Measurements from ENCODE around the gene CLDN18. TPM values are rescaled to one million over a fixed set of nuclear protein-coding genes. Genes with fewer than 3 reads are reported as not detected.

CLDN18 gene
- total RNA-seq, 4 donors from 2014 or later = not detected

GRCh38 chr3:138038725-138039462 lies 28.9 kb downstream of the CLDN18 start:
- H3K4me3 ChIP-seq = no peak overlapping the region
- H3K9me3 ChIP-seq = no peaks in the 10 kb centered on the region
- no peak overlapping the region for H3K27ac ChIP-seq
- no peaks in the 10 kb centered on the region for H3K36me3 ChIP-seq
- H3K27me3 ChIP-seq = no peaks in the 10 kb centered on the region
- TF ChIP-seq POLR2A (IDR thresholded peaks at IDR 0.05) = no peak
- TF ChIP-seq EP300 (IDR thresholded peaks at IDR 0.05) = no peak
- TF ChIP-seq, protein P1, sequence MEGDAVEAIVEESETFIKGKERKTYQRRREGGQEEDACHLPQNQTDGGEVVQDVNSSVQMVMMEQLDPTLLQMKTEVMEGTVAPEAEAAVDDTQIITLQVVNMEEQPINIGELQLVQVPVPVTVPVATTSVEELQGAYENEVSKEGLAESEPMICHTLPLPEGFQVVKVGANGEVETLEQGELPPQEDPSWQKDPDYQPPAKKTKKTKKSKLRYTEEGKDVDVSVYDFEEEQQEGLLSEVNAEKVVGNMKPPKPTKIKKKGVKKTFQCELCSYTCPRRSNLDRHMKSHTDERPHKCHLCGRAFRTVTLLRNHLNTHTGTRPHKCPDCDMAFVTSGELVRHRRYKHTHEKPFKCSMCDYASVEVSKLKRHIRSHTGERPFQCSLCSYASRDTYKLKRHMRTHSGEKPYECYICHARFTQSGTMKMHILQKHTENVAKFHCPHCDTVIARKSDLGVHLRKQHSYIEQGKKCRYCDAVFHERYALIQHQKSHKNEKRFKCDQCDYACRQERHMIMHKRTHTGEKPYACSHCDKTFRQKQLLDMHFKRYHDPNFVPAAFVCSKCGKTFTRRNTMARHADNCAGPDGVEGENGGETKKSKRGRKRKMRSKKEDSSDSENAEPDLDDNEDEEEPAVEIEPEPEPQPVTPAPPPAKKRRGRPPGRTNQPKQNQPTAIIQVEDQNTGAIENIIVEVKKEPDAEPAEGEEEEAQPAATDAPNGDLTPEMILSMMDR (IDR thresholded peaks at IDR 0.05) = no peak
- H3K4me1 ChIP-seq = no peaks in the 10 kb centered on the region
- 95% methylated on average over 4 of the region's 4 CpGs for WGBS, 2 donors
- DNase-seq (ENCODE audit: low spot score in 2 of 2) = no peak

DNA sequence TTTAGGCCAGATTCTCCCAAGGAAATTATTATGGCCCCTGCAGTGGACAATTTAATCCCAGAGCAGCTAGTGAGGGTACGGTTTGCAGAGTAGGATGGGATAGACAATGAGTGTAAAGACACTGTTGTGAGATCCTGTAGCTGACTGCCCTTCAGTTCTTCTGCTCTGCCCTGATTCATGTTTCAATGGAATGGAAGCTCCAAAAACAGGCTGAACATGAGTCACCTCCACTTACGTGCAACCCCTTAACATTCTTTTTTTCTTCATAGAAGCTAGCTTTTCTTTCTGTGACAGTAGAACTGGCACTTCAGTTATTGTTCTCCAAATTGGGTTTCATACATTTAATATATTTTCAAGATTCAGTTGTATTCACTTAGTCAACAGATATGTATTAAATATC lies 32.1 kb downstream of the CLDN18 start:
- 69 to 80% methylated on average over 2 of the region's 2 CpGs for WGBS, 2 donors
- Histone ChIP-seq H3K27me3 (no peaks in the 10 kb centered on the region), H3K9me3 (no peaks in the 10 kb centered on the region), H3K36me3 (no peaks in the 10 kb centered on the region), H3K4me3 (no peak overlapping the region), H3K4me1 (no peaks in the 10 kb centered on the region), H3K27ac (no peak overlapping the region)
- no peak for DNase-seq (ENCODE audit: low spot score in 2 of 2)
- no peak for TF ChIP-seq POLR2A (IDR thresholded peaks at IDR 0.05)
- no peak for TF ChIP-seq EP300 (IDR thresholded peaks at IDR 0.05)
- TF ChIP-seq, protein P1 (IDR thresholded peaks at IDR 0.05) = no peak

DNA sequence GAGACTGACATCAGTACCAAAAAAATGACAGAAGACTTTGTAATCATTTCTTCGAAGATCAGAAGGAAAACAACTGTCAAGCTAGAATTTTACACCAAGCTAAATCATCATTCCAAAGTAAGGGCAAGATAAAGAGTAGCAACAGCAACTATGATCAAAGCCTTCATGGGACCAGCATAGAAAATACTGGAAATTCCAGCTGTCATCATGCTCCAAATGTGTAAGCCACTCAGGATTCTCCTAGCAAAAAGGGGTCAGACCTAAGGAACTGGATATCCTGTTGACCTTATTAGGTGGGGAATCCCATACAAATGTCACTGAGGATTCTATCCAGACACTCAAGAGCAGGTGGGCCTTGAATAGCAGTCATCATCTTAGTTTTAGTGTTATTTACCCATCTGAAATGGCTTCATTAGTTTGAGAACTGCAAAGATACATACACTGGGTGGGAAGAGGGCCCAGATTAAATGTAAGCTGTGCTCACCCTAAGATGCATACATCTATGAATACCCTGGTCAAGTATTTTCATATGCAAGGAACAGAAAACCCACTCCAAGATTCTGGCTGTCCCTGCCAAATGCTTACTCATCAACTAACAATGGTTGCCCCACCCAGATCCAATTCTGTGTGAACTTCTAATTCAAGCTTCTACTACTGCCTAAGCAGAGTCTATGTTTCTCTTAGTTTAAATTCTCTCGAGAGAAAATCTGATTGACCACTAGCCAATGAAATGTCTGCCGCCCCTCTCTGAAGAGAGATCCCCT lies 33.5 kb downstream of the CLDN18 start:
- H3K36me3 ChIP-seq = no peaks in the 10 kb centered on the region
- H3K9me3 ChIP-seq = no peaks in the 10 kb centered on the region
- H3K4me1 ChIP-seq = no peaks in the 10 kb centered on the region
- no peak overlapping the region for H3K27ac ChIP-seq
- no peak overlapping the region for H3K4me3 ChIP-seq
- H3K27me3 ChIP-seq = no peaks in the 10 kb centered on the region
- TF ChIP-seq POLR2A (IDR thresholded peaks at IDR 0.05) = no peak
- 70 to 80% methylated on average over 3 of the region's 3 CpGs for WGBS, 2 donors
- no peak for DNase-seq (ENCODE audit: low spot score in 2 of 2)

- Histone ChIP-seq H3K4me1 (no peaks in the 10 kb centered on the region), H3K9me3 (no peaks in the 10 kb centered on the region), H3K27me3 (no peaks in the 10 kb centered on the region), H3K36me3 (no peaks in the 10 kb centered on the region), H3K4me3 (no peak overlapping the region), H3K27ac (no peak overlapping the region)
- DNase-seq (ENCODE audit: low spot score in 2 of 2) = no peak
- 93 to 94% methylated on average over 3 of the region's 3 CpGs for whole genome bisulfite sequencing, 2 donors
- no peak for TF ChIP-seq POLR2A (IDR thresholded peaks at IDR 0.05)
- TF ChIP-seq EP300 (IDR thresholded peaks at IDR 0.05) = no peak
- TF ChIP-seq, protein P1 (IDR thresholded peaks at IDR 0.05) = no peak
These were observed 36.1 kb downstream of the CLDN18 start for GRCh38 chr3:138046085-138046484.

DNA sequence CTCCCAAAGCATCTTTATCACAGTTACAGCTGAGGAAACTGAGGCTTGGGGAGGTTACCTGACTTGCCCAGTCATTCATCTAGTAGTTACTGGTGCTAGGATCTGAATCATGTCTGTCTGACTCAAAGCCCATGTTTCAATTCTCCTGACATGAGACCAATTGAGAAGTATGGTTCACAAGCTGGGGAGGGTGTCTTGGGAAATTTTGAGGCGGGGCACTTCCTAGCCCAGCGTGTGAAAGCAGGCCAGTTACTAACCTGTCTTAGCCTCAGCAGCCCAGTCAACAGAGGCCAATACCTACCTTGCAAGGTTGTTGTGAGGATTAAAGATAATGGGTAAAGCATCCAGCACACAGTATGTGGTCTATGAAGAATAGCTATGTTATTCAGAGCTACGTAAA lies 37.0 kb downstream of the CLDN18 start:
- TF ChIP-seq, protein P1 (IDR thresholded peaks at IDR 0.05) = no peak
- DNase-seq (ENCODE audit: low spot score in 2 of 2) = no peak

More for the DNA sequence above, 37.0 kb downstream of the CLDN18 start:
- Histone ChIP-seq H3K9me3 (no peaks in the 10 kb centered on the region), H3K36me3 (no peaks in the 10 kb centered on the region), H3K4me3 (no peak overlapping the region), H3K27me3 (no peaks in the 10 kb centered on the region), H3K4me1 (no peaks in the 10 kb centered on the region), H3K27ac (no peak overlapping the region)
- WGBS, 2 donors = 24 to 85% methylated on average over 3 of the region's 3 CpGs
